Brain pericyte (primary cell): Measurements from ENCODE around the gene NR3C1.

Experiments
- DNase-seq: peaks from one replicate; pipeline ENCODE4 v3.0.0-alpha.2; 2012; ENCODE audit warnings: low read depth, low spot score

The NR3C1 gene

DNA sequence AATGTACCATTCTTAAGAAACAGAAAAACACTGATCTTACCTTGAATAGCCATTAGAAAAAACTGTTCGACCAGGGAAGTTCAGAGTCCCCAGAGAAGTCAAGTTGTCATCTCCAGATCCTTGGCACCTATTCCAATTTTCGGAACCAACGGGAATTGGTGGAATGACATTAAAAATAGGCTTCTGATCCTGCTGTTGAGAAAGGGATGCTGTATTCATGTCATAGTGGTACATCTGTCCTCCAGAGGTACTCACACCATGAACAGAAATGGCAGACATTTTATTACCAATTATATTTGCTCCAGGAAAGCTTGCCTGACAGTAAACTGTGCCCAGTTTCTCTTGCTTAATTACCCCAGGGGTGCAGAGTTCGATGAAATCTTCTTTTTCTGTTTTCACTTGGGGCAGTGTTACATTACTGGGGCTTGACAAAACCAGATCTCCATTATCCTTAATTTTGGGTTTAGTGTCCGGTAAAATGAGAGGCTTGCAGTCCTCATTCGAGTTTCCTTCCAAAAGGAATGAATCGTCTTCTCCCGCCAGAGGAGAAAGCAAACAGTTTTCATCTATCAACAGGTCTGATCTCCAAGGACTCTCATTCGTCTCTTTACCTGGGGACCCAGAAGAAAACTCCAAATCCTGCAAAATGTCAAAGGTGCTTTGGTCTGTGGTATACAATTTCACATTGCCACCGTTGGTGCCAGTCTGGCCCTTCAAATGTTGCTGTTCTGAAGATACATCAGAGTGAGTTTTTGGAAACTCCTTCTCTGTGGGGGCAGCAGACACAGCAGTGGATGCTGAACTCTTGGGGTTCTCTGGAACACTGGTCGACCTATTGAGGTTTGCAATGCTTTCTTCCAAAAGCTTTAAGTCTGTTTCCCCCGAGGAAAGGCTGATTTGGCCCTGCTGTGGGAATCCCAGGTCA, 3.6 kb downstream of the NR3C1 start:
- no peak for DNase-seq

DNA sequence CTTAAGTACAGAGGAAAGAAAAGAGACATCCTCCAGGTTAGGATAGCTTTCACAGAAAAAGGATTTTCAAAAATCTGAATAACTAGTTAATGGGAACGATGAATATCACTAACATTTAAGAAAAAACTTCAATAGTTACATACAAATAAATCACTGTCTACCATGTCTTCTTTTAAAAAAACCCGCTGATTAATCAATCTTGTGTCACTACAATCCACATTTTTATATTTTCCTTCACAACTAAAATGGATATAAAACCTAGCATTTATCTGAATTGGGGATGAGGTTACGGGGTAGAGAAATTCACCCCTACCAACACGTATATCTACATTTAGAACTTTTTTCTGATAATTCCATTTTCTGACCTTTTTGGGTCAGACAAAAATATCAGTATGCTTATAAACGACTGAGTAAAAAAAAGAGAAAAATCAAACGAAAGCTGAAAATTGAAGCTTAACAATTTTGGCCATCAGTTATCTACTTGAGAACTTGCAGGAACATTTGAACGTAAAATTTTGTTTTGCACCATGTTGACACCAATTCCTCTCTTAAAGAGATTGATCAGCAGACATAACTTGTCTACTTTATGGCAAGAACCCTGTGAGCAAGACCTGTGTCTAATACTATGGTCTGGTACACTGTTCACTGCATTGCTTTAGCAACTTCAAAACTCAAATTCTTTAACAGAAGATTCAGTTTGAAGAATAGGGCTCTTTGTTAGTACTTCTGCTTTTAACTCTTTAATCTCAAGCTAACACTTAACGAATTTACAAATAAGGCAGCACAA, 4.8 kb downstream of the NR3C1 start:
- no peak for DNase-seq

DNA sequence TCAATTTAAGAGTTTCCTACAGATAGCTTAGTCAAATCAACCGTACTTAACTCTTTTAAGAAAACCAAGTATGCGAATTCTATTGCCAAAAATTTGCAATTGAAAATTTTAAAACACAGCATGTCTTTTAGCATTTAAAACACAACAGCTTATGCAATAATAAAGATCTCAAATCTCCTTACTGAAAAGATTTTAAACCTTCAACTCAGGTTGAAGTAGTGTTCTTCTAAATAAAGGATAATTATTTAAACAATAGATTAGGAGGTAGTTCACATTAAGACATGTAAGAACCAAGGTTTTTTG, 5.5 kb downstream of the NR3C1 start:
- DNase-seq: no peak

DNA sequence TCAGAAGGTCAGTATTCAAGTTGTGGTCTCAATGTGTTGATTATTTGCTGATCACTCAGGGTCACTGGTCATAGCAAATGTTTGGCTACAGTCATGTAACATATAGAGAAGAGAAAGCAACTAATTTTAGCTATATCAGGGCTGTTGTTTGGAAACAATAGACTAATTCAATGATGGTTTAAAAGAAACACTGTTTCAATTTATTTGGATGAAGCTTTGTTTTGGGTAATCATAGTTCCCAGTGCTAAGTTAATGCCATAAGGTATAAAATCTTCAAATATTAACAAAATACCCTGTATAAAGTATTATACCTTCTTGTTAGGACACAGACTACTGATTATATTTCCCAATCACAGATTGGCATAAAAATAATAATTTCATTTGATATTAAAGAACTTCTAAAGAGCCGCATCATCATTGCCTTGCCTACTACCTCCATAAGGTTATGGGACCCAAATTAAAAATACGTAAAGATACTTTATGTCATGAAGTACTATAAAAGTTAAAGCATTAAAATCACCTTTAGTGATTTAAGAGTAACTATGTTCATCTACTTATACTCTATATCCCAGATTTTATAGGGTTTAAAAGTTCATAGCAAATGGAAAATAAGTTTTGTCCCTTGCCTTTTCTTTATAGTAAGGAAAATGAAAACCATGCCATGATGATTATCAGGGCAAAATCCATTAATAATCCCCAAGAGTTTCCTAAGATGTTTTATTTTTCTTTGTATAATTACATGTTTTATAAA, 6.0 kb downstream of the NR3C1 start:
- DNase-seq: no peak

DNA sequence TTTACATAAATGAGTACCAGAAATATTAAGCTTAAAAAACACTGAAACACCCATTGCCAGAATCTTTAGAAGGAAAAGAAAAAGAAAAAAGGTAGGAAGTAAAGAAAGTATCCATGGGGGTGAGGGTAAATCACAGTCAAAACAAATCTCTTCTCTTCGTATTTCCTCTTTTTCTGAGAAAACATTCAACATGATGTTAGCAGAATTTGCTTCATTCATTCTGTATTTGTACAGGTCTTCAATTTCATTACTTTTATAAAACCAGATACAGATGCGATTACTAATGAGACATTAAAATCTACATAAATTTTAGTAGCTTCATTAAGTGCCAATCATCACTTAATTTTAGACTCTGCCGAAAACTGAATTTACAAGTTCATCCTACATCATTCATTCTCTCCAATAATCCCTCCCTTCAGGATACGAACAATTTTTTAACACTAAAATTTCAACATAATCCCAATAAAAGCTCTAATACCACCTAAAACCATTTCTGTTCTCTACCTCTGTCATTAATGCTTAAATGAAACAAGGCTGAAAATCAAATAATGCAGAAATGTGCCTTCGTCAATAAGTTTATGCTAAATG, 7.0 kb downstream of the NR3C1 start:
- no peak for DNase-seq

DNA sequence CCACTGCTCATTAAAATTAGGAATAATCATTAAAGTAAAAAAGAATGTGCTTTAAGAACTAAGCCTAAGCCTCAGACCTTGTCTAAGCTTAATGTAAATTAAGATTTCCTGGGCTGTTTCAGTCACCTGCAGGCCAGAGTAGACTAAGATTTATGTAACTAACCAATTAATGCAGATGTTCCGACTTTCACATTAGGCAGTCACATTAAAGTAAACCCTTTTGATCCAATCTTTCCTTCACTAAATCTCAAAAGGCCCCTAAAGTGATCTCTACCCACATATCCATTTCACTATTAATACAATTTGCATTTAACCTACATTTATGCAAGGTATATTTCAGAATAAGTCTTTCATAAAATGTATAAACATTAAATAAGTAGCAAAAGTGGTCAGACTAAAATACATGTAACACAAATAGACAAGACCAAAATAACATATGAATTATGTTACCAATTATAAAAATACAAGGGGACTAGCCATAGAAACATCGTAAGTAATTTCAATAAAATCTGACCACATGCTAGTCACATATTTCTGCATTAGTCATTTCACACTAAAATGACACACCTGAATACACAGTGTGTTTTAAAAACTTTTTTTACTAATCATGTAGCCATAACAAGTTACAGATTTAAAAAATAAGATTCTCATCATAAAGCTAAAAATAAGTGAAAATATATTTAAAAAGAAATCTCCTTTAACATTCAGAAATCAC, 7.7 kb downstream of the NR3C1 start:
- no peak for DNase-seq

DNA sequence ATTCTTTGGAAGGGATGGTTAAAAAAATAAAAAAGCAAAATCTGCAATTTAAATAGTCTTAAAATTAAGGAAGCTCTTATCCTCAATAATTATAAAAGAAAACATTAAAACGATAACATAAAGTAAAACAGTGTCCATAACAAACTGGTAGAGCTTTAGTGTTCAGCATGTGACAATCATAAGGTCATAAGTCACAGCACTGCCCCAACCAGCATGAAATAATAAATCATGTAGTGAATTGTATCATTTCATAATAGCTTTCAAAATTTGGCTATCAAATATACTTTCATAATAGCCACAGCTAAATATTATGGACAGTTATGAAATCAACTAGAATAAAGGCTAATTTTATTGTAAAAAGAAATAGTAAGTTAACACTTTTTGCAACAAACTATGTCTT, 10.0 kb downstream of the NR3C1 start:
- DNase-seq: no peak

DNA sequence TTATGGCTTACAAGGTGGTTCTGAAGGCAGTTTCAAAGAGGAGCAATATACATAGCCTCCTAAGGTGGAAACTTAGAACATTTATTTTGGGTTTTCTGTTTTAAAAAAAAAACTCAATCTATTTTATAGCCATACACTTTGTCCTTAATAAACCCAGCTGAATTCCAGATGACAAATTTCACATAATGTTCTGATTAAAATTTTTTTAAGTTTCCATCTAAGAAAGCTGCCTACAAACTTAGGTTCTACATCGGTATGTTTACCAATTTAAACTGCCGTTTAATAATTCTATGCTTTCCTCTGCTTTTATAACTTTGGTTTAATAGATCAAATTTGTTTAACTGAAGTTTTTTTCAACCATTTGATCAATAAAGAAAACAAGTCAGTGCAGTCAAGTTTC, 12.5 kb downstream of the NR3C1 start:
- no peak for DNase-seq

DNA sequence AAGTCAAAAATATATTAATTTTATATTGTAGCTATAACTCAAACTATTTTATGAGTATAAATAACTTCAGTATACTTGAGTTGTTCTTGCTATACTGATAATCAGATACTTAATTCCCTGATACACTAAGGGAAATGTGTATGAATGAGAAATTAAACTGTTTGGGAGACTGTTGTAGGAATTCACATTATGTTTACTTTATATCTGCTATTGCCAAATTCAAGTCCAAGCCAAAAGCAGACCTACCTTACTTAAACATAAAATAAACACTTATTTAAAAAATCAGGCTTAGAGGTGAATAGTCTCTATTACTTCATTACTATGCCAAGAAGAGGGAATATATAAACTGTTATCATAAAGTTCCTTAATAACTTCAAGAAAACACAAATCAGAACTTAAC, 13.2 kb downstream of the NR3C1 start:
- no peak for DNase-seq

DNA sequence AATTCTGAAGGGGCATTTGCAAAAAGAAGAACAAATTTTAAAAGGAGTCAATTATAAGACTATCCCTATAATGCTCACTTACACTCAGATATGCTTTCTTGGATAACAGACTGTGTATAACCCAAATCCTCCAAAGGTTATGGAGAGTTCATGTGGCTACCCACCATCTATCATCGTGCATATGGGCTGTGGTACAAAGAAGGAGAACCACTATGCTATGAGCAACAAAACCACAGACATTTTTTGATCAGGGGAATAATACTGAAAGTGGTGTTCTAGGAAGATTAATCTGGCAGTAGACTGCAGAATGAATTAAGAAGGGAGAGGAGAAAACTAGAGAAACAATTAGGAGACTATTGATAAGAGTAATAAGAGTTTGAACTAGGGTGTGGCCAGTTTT, 16.8 kb downstream of the NR3C1 start:
- no peak for DNase-seq

DNA sequence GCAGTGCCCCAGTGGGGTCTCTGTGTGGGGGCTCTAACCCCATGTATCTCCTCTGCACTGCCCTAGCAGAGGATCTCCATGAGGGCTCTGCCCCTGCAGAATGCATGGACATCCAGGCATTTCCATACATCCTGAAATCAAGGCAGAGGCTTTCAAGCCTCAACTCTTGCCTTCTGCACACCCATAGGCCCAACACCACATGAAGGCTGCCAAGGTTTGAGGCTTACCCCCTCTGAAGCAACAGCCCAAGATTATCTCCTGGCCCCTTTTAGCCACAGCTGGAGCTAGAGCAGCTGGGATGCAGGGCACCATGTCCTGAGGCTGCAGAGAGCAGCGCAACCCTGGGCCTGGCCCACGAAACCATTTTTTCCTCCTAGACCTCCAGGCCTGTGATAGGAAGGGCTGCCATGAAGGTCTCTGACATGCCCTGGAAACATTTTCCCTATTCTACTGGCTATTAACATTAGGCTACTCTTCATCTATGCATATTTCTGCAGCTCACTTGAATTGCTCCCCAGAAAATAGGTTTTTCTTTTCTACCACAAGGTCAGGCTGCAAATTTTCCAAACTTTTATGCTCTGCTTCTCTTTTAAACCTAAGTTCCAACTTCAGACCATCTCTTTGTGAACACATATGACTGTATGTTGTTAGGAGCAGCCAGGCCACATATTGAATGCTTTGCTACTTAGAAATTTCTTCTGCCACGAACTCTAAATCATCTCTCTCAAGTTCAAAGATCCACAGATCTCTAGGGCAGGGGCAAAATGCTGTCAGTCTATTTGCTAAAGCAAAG, 18.4 kb downstream of the NR3C1 start:
- no peak for DNase-seq

DNA sequence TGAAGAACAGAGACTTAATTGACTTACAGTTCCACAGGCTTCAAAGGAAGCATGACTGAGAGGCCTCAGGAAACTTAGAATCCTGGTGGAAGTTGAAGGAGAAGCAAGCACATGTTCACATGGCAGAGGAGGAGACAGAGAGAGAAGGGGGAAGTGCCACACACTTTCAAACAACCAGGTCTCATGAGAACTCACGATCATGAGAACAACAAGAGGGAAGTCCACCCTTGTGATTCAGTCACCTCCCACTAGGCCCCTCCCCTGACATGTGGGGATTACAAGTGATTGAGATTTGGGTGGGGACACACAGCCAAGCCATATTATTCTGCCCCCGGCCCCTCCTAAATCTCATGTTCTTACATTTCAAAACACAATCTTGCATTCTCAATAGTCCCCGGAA, 19.5 kb downstream of the NR3C1 start:
- DNase-seq: no peak

DNA sequence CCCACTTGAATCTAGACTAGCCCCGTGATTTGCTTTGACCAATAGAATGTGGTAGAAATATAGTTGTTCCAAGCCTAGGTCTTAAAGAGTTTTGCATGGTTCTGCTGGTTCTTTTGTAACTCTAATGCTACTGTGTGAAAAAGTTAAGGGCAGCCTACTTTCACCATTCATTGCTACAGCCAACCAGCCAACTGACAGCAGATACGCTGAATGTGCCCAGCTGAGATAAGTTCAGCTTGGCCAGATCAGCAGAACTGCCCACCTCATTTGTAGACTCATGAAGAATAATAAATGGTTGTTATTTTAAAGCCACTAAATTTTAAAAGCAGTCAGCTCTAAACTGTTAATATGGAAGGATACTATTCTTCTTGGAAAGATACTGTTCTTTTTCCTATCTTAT, 23.9 kb downstream of the NR3C1 start:
- no peak for DNase-seq

DNA sequence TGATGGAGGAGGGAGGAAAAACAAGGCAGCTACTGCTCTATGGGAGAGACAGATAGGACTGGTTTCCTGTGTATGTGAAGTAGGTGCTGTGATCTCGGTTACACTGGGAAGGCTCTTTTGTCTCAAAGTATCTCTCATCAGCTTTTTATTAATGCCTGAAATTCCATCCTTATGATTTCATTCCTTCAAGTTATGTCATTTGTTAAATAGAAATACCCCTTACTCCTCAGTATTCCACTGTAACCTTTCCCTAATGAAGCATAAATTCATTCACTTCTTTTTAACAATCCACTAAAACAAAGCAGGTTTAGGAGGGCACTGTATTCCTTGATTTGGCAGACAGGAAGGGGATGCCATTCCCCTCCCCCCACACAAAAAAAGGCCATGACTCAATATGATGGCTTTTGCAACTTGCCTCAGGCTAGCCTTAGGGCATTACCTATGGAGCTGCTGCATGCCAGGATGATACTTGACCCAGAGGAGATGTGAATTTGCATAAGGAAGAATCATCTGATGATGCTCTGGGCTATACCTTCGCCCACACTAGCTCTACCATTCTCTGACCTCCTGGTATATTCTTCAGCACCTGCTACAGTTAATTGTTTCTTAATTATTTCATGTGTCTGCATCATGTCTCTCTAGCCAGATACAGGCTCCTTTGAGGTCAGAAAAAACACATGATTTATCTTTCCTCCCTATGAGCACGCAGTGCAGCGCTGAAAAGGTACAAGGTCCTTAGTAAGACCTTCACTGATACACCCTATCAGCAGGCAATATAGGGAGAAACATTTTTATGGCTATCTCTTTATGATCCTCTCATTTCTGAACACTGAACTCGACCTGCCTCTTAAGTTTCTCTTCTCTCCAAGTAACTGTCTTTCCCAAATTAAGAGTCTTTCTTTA, 26.3 kb downstream of the NR3C1 start:
- DNase-seq: no peak

DNA sequence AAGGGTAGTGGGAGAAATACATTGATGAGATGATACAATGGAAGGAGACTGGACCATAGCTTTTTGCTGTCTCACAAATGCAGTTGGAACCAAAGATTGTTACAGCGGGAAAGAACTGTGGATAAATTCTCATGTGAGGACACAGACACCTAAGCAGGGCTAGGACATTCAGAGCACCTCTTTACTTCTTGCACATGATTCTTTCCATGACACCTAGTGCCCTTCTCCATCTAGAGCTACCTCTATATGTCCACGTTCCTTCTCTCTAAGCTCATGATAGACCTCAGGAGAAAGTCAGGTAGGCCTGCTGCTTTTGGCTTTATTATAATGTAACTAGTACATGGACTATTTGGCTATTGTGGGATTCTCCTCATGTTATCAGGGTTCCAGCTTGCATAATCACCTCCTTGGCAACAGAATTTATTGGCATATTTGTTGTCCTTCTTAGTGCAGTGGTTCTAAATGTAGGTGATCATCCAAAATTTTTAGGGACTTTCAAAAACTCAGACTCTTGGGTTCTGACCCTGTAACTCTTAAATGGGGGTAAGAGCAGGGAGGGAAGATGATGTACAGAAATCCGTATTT, 27.2 kb downstream of the NR3C1 start:
- DNase-seq: no peak

DNA sequence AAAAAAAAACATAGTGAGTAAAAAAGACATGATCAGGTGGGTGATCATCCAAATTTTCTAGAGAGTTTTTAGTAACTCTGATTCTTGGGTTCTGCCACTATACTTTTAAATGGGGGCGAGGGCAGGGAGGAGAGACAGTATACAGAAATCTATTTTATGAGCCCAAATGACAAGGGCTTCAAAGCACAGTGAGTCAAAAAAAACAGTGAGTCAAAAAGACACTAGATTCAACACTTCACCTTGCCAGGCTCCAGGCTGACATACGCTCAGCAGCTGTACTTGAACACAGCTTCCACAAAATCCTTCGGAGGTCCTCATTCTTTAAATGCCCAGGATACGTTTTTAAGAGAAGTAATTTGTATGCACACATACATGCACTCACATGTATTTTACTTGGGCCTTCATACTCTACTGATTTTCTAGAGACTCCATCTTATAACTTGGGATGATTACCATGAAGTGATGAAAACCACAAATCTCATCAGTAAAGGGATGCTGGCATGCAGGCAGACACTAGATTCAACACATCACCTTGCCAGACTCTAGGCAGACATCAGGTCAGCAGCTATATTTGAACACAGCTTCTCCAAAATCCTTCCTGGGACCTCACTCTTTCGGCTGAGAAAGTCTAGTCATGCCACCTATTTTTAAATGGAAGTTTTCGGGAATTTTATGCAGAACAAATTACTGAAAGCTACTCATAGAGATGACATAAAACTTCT, 28.8 kb downstream of the NR3C1 start:
- DNase-seq: no peak

DNA sequence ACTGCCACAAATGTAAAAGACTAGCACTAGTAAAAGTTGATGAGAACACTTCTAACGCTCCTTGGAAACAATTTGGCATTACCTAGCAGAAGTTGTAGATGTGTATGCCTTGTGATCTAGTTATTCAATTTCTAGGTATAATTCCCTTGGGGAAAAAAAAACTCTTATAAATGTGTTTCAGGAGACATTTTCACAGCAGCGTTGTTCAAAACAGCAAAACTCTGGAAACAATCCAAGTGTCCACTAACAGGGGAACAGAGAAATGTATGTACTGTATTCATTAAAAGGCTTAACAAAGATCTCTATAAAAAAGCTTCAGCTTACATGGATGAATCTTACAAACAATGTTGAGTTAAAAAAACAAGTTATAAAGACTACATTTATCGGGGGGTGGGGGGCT, 30.4 kb downstream of the NR3C1 start:
- no peak for DNase-seq

DNA sequence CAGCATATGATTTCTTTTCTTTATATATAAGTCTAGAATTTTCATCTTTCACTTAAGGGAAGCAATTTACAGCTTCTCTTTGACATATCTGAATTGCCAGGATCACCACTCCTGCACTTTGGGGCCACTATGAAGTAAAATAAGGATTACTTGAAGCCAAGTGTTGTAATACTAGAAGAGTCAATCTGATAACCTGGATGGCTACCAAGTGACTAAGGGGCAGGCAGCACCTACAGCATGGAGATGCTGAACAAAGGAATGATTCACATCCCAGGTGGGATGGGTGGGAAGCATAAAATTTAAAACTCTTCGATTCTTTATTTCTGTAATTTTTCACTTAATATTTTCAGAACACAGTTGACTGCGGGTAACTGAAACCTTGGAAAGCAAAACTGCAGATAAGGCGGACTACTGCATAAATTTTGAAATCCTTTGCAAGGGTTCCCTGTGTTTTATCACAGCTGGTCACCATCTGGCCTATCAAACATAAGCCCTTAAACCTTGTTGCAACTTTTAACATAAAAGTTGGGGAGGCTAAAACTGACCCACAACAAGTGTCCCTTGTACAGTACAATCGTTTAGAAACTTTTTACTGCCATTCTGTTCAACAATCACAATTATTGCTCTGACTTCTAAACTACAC, 31.2 kb downstream of the NR3C1 start:
- DNase-seq: no peak
